ENCODE results near the gene TMC5. TPM values are rescaled to one million over a fixed set of nuclear protein-coding genes. Genes with fewer than 3 reads are reported as not detected.

Gene TMC5
- total and polyA plus RNA-seq, 2 of the 13 experiments (the other 11 are each of a cell fraction or from before 2014, with no cell fraction given) = 0.09 to 0.41 TPM

DNA sequence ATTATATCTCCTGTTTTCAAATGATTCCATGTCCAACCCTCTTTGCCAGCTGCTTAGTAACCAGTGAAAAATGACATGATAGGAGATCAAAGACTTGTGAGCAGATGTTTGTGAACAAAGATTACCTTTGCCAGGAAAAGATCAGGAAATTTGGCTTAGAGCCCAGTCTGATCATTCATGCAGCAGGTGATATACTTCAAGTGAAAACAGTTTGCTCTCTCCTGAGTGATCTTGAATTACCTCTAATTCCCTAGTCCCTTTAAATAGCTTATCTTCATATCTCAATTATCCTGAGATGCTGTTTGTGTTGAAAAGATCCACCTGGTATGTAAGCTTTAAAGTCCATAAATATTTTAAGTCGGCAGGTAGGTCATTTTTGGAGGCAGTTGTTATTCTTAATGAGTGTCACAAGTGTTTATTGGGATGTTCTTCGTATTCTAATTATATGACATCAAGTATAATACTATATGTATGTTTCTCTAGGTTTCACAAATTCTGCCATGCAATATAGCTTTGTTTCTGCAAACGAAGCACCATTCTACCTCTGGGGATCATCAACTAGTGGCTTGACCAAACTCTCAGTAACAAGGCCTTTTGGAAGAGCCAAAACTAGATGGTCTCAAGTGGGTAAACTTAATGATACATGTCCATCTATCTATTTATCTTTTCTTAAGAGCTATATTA lies 124.6 kb downstream of the TMC5 start (continued):
- TF ChIP-seq NCOR1 (IDR thresholded peaks at IDR 0.05; ENCODE audit: borderline replicate concordance, low read length) (peak; percentile 86; the same call in 1 of the 2 replicates), ARNT2 (CRISPR knock-in tag; IDR thresholded peaks at IDR 0.05; ENCODE audit: low read depth) (no peak), ZBTB4 (CRISPR knock-in tag; IDR thresholded peaks at IDR 0.05; ENCODE audit: borderline replicate concordance) (no peak), WIZ (CRISPR knock-in tag; IDR thresholded peaks at IDR 0.05) (no peak), REL (CRISPR knock-in tag; conservative IDR thresholded peaks at IDR 0.05) (no peak), MIER2 (CRISPR knock-in tag; IDR thresholded peaks at IDR 0.05) (0 out of 2 replicates have a peak, but pooled peaks have one; percentile 74), MYPOP (CRISPR knock-in tag; IDR thresholded peaks at IDR 0.05) (no peak; the same call in 1 of the 2 replicates), ZNF800 (CRISPR knock-in tag; IDR thresholded peaks at IDR 0.05) (peak; percentile 86), ZNF615 (CRISPR knock-in tag; IDR thresholded peaks at IDR 0.05; ENCODE audit: borderline replicate concordance) (no peak), ZNF784 (CRISPR knock-in tag; IDR thresholded peaks at IDR 0.05; ENCODE audit: borderline replicate concordance) (no peak)
- TF ChIP-seq, protein P1, sequence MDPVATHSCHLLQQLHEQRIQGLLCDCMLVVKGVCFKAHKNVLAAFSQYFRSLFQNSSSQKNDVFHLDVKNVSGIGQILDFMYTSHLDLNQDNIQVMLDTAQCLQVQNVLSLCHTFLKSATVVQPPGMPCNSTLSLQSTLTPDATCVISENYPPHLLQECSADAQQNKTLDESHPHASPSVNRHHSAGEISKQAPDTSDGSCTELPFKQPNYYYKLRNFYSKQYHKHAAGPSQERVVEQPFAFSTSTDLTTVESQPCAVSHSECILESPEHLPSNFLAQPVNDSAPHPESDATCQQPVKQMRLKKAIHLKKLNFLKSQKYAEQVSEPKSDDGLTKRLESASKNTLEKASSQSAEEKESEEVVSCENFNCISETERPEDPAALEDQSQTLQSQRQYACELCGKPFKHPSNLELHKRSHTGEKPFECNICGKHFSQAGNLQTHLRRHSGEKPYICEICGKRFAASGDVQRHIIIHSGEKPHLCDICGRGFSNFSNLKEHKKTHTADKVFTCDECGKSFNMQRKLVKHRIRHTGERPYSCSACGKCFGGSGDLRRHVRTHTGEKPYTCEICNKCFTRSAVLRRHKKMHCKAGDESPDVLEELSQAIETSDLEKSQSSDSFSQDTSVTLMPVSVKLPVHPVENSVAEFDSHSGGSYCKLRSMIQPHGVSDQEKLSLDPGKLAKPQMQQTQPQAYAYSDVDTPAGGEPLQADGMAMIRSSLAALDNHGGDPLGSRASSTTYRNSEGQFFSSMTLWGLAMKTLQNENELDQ (CRISPR knock-in tag; IDR thresholded peaks at IDR 0.05; ENCODE audit: borderline replicate concordance) = no peak
- TF ChIP-seq, protein P2, sequence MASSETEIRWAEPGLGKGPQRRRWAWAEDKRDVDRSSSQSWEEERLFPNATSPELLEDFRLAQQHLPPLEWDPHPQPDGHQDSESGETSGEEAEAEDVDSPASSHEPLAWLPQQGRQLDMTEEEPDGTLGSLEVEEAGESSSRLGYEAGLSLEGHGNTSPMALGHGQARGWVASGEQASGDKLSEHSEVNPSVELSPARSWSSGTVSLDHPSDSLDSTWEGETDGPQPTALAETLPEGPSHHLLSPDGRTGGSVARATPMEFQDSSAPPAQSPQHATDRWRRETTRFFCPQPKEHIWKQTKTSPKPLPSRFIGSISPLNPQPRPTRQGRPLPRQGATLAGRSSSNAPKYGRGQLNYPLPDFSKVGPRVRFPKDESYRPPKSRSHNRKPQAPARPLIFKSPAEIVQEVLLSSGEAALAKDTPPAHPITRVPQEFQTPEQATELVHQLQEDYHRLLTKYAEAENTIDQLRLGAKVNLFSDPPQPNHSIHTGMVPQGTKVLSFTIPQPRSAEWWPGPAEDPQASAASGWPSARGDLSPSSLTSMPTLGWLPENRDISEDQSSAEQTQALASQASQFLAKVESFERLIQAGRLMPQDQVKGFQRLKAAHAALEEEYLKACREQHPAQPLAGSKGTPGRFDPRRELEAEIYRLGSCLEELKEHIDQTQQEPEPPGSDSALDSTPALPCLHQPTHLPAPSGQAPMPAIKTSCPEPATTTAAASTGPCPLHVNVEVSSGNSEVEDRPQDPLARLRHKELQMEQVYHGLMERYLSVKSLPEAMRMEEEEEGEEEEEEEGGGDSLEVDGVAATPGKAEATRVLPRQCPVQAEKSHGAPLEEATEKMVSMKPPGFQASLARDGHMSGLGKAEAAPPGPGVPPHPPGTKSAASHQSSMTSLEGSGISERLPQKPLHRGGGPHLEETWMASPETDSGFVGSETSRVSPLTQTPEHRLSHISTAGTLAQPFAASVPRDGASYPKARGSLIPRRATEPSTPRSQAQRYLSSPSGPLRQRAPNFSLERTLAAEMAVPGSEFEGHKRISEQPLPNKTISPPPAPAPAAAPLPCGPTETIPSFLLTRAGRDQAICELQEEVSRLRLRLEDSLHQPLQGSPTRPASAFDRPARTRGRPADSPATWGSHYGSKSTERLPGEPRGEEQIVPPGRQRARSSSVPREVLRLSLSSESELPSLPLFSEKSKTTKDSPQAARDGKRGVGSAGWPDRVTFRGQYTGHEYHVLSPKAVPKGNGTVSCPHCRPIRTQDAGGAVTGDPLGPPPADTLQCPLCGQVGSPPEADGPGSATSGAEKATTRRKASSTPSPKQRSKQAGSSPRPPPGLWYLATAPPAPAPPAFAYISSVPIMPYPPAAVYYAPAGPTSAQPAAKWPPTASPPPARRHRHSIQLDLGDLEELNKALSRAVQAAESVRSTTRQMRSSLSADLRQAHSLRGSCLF (CRISPR knock-in tag; IDR thresholded peaks at IDR 0.05; ENCODE audit: borderline replicate concordance) = no peak; the same call in 1 of the 2 replicates
